Activated naive CD8-positive, alpha-beta T cell treated with anti-CD3 and anti-CD28 coated beads, Interleukin-2, amount 50 U/mL, for 16 hours (primary cell): ENCODE measurements around the gene ESYT3.
"Not testable (repeated sequence)": the region's sequence is repeated elsewhere in the genome, so short reads cannot be mapped to it uniquely, and the experiment has no call there.

Source experiments
- DNase-seq: peaks from one replicate; pipeline ENCODE4 v3.0.0-alpha.2; 2020; ENCODE audit warnings: low read depth, low spot score

ESYT3 gene

DNA sequence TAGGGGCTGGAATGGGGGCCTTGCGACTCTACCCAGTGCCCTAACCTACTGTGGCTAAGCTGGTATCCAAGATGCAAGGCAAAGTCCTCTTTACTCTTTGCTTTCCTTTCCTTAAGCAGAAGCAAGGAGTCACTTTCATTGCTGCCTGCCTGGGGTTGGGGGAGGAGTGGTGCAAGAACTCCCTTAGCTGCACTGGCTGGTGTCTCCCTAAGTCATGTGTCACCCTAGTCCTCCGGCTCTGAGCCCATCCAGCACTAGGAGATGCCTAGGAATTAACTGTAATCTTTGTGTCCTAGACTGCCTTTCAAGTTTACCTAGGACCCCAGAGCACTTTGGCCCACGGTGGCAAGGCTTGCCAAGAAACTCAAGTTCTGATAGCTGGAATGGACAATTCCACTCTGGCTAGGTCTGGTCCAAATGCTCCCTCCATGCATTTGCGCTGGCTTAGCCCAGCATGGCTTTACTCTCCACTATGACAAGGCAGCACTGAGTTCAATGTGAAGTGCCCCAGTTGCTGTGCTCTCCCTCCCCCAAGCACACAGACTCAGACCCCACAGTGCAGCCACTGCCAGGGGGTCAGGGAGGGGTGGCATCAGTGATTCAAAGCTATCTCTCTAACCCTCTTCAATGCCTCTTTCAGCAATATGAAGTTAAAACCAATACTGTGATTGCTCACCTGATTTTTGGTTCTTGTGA lies 58.7 kb downstream of the ESYT3 start:
- no peak for DNase-seq

DNA sequence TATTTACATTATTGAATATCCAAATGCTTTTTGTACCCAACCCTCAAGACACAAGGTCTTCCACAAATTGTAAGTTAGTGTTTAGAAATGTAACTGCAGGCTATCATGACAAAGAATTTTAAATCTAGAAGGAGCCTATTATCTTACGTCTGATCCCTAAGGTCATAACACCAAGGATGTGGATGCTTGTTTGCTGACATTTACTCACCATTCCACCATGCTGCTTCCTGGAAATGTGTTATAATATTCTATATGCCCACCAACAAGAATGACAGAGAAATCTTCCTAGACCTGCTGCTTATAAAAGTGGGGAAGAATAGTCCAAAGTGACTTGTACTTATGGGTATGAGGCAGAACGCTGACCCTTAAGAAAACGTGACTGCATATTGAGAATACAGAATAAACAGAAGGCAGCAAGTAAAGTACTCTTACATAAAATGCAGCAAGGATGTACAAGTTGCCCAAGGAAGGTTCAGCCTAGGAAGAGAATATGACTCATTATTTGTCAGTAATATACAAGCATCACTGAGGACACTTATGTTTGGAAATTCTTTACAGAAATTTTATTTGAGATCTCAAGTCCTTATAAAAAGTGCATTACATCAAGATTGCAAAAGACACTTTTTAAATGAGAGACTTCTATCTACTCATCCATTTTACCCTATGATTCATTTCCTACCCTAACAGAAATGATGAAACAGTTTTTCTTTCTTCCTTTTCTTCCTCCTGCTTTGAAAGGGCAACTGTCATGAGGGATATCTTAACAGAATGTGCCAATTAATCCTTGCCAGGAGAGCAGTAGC lies 59.6 kb downstream of the ESYT3 start:
- DNase-seq = no peak

DNA sequence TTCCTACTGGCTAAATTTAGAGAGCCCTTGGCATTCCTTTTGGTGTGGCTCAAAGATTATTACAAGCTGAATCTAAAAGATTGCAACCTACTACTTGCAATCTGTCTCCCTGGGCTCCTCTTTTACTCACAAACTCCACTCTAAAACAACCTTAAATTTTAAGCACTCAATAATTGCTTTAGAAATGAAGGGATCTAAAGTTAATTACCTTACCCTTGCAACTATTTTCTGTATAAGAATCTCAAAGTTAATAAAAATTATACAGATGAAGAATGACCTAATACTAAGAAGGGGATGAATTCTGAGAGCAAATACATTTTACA lies 60.2 kb downstream of the ESYT3 start:
- DNase-seq = no peak

DNA sequence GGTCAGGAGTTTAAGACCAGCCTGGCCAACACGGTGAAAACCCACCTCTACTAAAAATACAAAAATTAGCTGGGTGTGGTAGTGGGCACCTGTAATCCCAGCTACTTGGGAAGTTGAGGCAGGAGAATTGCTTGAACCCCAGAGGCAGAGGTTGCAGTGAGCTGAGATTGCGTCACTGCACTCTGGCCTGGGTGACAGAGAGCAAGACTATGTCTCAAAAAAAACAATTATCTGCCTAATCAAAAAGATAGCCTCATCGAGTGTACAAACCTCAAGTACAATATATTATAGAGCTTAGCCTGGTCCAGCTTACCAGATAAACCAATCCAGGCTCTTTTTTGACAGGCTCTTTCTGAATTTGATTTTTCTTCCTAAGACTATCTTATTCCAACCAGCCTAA lies 61.2 kb downstream of the ESYT3 start:
- not testable (repeated sequence) for DNase-seq

- DNase-seq = no peak
Observed at GRCh38 chr3:138496436-138496835, 62.0 kb downstream of the ESYT3 start.

DNA sequence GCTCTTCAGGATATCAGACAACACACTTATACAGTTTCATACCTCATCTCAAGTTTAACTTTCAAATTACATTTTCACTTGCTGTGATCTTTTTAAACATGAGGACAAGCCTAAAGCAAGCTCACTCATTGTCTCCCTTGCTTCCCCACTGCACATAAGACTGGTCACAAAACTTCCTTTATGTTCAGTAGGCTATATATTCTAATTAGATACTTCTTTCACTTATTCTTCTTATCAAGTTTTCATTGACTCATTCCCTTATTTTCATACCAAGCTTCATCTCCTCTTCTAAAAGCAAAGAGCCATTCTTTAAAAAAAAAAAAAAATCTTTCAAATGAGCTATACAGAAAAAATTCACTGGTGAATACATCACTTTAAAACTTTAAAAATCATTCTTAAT lies 62.6 kb downstream of the ESYT3 start:
- no peak for DNase-seq

DNA sequence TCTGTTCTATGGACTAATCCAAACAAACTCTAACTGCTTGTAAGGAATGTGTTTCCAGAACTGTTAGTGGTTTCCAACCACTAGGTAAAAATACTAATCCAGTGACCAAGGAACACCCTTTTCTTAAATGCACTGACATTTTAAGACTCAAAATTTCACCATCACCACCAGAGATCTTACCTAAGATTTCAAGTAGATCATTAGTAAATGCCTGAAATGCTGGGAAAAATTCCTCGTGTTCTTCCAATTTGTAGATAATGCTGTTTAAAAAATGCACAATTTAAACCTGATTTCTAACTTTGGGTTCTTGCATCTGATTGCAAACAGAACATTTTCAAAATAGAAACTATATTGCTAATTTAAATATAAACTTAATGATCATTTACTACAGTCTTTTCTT lies 63.4 kb downstream of the ESYT3 start:
- no peak for DNase-seq

- no peak for DNase-seq
Observed at GRCh38 chr3:138498991-138499390, 64.6 kb downstream of the ESYT3 start.

DNA sequence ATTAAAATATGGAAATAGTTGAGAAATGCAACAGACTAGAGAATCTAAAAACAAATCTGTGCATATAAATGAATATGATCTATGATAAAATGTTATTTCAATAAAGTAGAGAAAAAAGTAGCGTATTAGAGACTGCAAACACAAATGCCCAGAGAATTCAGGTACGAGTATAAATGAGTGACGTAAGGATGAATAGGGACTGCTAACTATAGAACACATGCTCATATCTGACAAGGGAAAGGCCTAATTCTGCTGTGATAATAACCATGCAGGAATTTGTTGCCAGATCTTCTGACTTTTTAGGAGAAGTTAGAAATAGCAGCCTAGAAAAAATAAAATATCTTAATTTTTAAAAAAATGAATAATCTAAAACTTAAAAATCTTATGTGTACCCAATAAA lies 73.1 kb downstream of the ESYT3 start:
- no peak for DNase-seq

GRCh38 chr3:138509586-138509985 lies 75.2 kb downstream of the ESYT3 start:
- DNase-seq = no peak

- DNase-seq = no peak
Observed at GRCh38 chr3:138511945-138512344, 77.5 kb downstream of the ESYT3 start.

- DNase-seq = no peak
Observed at GRCh38 chr3:138513090-138513843, 78.9 kb downstream of the ESYT3 start.

DNA sequence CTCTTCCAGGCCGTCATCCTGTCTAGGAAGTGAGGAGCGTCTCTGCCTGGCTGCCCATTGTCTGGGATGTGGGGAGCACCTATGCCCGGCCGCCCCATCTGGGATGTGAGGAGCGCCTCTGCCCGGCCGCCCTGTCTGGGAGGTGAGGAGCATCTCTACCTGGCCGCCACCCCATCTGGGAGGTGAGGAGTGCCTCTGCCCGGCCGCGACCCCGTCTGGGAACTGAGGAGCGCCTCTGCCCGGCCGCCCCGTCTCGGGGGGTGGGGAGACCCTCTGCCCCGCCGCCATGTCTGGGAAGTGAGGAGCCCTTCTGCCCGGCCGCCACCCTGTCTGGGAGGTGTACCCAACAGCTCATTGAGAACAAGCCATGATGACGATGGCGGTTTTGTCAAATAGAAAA lies 87.0 kb downstream of the ESYT3 start:
- not testable (repeated sequence) for DNase-seq
